Activated CD4-positive, alpha-beta T cell treated with anti-CD3 and anti-CD28 coated beads, Interleukin-2, amount 50 U/mL, for 24 hours (primary cell): Measurements from ENCODE around the gene STKLD1.
A peak's percentile ranks its signal among the peaks of the same experiment; 100 is the strongest.

Source experiments
- DNase-seq, 2 donors: peaks; one replicate each; pipeline ENCODE4 v3.0.0-alpha.2; 2020; ENCODE audit warnings: low read depth in 1 of 2, low spot score in 1 of 2

STKLD1 gene

DNA sequence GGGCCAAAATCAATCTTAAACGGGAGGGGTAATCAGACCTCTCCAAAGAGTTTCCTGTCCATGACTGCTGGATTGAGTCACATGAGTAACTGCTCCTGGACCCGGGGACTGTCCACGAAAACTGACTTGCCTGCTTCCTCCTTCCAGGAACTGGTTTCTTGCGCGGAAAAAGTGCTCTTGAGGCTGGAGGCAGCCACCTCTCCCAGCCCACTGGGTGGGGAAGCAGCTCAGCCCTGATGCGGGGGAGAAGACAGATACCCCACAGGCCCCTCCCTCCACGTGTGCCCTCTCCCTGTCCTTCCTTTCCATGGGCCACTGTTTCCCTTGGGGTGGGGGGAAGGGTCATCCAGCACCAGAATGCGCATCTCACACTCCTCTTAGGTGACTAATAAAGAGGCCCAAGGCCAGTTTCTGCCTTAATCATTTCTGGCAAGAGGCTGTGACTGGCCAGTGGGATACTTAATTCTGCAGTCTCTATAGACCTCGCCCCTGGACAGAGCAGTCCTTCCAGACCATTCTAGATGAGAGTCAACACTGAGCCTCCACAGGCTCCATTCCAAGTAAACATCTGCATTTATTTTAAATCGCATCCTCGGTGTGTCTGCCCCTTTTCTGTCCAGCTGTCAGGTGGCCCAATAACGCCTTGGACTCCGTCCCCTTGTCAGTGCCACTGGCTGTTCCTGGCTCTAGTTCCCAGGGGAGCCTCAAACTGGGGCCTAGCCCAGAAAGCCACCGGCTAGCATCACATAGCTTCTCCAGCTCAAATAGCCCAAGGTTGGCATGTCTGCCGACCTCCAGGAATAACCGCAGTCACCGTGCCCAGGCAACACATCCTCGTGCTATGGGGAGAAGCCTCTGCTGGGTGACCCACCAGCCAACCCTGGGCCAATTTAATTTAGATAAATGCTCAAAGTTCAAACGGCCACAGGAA lies 29.6 kb downstream of the STKLD1 start:
- DNase-seq = no peak

DNA sequence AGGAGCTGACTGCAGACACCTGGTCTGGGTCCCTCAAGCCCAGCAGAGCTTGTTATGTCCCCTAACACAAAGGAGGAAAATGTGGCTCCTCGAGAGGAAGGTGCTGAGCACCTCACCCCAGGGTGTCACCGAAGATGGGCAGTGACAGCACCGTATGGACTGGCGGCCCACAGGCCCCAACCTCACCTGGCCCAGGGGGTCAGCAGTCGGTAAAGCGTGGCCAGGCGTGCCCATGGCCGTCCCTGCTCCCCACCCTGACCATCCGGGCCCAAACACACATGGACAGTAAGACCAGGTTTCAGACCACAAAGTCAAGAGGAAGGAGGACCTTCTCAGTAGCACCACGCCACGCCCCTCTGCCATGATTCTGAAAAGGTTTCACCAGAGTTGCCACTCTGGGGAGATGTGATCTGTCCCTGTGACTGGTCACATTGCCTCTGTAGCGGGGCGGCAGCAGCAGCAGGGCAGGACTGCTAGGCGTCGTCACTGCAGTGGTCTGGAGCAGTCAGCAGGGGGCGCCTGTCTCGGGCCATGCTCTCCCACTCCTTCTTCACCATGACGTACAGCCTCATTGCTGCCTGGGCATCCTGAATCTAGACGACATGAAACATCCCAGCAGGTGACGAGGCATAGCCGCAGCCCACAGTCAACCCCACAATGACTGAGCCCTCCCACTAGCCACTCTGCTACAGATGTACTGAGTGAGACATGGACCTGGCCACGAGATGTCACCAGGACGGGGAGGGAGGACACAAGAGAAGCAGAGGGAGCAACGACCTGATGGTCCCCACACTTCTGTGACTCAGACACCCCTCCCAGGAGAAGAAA lies 30.5 kb downstream of the STKLD1 start:
- DNase-seq = peak; percentile 63 to 69

DNA sequence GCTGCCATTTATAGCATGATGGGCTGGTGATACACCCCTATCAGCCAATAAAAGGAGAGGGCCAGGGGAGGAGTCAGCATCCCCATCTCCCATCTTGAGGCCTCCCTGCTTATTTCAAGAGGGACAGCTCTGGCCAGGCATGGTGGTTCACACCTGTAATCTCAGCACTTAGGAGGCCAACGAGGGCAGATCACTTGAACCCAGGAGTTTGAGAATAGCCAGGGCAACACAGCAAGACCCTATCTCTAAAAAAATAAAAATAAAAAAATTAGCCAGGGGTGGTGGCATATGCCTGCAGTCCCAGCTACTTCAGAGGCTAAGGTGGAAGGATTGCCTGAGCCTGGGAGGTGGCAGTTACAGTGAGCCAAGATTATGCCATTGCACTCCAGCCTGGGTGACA lies 31.9 kb downstream of the STKLD1 start:
- no peak for DNase-seq

DNA sequence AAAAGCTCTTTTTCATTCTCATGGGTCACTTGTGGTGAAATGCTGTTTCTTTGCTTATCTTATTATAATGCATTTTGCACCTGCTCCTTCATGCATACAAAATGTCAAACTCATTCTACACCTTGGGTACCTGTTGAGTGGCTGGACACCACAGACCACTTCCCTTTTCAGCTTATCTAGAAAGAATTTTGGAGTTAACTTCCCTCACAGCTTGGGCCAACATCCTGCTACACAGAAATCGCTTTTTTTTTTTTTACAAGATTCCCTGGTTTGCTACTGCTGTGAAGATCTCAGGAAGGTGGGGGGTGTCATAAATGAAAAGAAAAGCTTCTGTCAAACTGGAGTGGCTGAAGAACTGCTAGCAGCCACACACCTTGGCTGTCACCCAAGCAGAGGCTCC lies 39.0 kb downstream of the STKLD1 start:
- DNase-seq = no peak

GRCh38 chr9:133417541-133418461 lies 41.6 kb downstream of the STKLD1 start, which contains the start of gene REXO4:
TSS of gene REXO4 (minus strand) at chr9:133418010. CDS start at chr9:133417844, 166 bp downstream.
- peak; percentile 82 to 84 for DNase-seq

- DNase-seq = no peak
Observed at GRCh38 chr9:133419005-133419404, 42.8 kb downstream of the STKLD1 start.

GRCh38 chr9:133420392-133420827 lies 44.2 kb downstream of the STKLD1 start:
- DNase-seq = no peak

GRCh38 chr9:133421615-133422542 lies 45.7 kb downstream of the STKLD1 start, which contains the start of gene ADAMTS13:
TSS of gene ADAMTS13 (plus strand) at chr9:133422367. CDS start at chr9:133422444, 77 bp downstream.
- DNase-seq = no peak

- DNase-seq = no peak
Observed at GRCh38 chr9:133423216-133423615, 47.0 kb downstream of the STKLD1 start.

DNA sequence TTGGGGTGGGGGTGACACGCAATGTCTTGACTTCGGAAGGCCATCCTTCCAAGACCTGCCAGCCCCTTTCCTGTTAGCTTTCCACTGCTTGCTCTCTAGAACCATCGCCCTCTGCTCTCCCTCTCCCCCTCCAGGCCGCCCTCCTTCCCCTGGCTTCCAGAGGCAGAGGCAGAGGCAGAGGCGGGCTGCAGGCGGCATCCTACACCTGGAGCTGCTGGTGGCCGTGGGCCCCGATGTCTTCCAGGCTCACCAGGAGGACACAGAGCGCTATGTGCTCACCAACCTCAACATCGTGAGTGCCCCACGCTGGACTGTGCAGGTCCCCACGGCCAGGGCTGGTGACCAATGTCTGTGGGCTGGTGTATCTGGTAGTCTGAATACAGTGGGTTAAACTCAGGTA lies 48.0 kb downstream of the STKLD1 start:
- DNase-seq = no peak

DNA sequence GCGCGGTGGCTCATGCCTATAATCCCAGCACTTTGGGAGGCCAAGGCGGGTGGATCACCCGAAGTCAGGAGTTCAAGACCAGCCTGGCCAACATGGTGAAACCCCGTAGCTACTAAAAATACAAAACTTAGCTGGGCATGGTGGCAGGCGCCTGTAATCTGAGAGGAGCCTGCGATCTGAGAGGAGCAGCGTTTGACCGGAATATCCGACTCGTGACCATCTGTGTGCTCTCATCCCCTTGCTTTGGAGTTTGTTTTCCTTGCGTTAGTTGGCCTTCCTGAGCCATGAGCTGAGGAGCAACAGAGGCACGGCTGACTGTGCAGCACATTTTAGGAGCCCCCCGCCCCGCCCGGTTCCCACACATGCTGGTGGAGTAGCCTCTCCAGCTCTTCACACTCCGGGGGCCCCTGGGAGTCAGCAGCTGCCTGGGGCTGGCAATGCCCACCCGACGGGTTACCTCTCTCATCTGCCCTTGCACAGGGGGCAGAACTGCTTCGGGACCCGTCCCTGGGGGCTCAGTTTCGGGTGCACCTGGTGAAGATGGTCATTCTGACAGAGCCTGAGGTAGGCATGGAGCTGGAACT lies 49.0 kb downstream of the STKLD1 start:
- no peak for DNase-seq

GRCh38 chr9:133426011-133426410 lies 49.8 kb downstream of the STKLD1 start:
- DNase-seq = no peak

GRCh38 chr9:133427658-133428348 lies 51.6 kb downstream of the STKLD1 start:
- DNase-seq = no peak

GRCh38 chr9:133428617-133429101 lies 52.5 kb downstream of the STKLD1 start:
- DNase-seq = no peak

GRCh38 chr9:133429214-133429613 lies 53.0 kb downstream of the STKLD1 start:
- DNase-seq = no peak

- no peak for DNase-seq
Observed at GRCh38 chr9:133429641-133430161, 53.5 kb downstream of the STKLD1 start.

GRCh38 chr9:133430244-133430643 lies 54.1 kb downstream of the STKLD1 start:
- no peak for DNase-seq

DNA sequence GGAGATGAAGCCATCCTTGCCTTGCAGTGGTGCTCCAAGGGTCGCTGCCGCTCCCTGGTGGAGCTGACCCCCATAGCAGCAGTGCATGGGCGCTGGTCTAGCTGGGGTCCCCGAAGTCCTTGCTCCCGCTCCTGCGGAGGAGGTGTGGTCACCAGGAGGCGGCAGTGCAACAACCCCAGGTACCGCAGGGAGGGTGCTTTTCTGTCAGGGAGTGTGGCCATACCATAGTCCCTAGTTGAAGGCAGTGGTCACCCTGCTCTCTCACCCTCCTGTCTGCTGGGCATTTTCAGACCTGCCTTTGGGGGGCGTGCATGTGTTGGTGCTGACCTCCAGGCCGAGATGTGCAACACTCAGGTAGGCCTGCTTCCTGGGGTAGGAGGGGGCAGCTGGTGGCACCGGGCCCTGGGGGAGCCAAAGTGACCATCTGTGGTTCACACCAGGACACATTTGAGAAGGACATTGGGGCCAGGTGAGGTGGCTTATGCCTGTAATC lies 57.2 kb downstream of the STKLD1 start:
- DNase-seq = no peak
